HEK293 (cell line): ENCODE measurements around the gene LPP.

Experiments used
- CTCF ChIA-PET: fragments of 350-600 bp; formaldehyde crosslinking; extraction: SDS; loops from one replicate; lab custom pipeline; 2021; ENCODE audit warnings: antibody characterized with exemption; lab: Yijun Ruan, JAX
- POLR2A ChIA-PET: fragments of 300-600 bp; formaldehyde crosslinking; extraction: SDS; loops from one replicate; lab custom pipeline; 2020; ENCODE audit warnings: antibody characterized with exemption, inconsistent platforms; lab: Yijun Ruan, JAX
- H3K27ac ChIP-seq: fragments of 200-500 bp; sonication (Bioruptor generic); 2 replicates; pipeline ENCODE4 v1.5.1; 2014; ENCODE audit warnings: low read depth, low read length, control low read depth, inconsistent platforms; ENCODE audit errors: extremely low read depth
- H3K36me3 ChIP-seq, 2 experiments: fragments of 200-500 bp in 1 of 2; sonication (Bioruptor generic) in 1 of 2; 1 replicate in 1 of 2; 2 replicates in 1 of 2; pipeline ENCODE4 v1.5.1; 2014 to 2017; ENCODE audit warnings: inconsistent platforms in 2 of 2, low read length in 2 of 2; ENCODE audit not compliant: control insufficient read depth in 2 of 2, insufficient read depth in 1 of 2
- H3K4me1 ChIP-seq: fragments of 200-500 bp; sonication (Bioruptor generic); 2 replicates; pipeline ENCODE4 v1.5.1; 2014; ENCODE audit warnings: mild to moderate bottlenecking, low read length, inconsistent platforms; ENCODE audit not compliant: control insufficient read depth, insufficient read depth
- H3K4me3 ChIP-seq: 2 replicates; pipeline ENCODE4 v1.5.1; 2011; ENCODE audit warnings: low read depth, mild to moderate bottlenecking, control low read depth, low read length, moderate library complexity
- H3K9me3 ChIP-seq: fragments of 200-500 bp; sonication (Bioruptor generic); 2 replicates; pipeline ENCODE4 v1.5.1; 2014; ENCODE audit warnings: low read depth, low read length, inconsistent platforms; ENCODE audit not compliant: control insufficient read depth, insufficient read depth
- BCL11A ChIP-seq: fragments of 450-650 bp; formaldehyde crosslinking; IDR thresholded peaks from 2 replicates; pipeline ENCODE4 v1.5.1; 2016; ENCODE audit warnings: low read depth, missing biosample characterization, missing genetic modification characterization
- GLI4 ChIP-seq: fragments of 450-650 bp; formaldehyde crosslinking; IDR thresholded peaks from 2 replicates; pipeline ENCODE4 v1.5.1; 2016; ENCODE audit warnings: missing biosample characterization, missing genetic modification characterization
- GLIS2 ChIP-seq: fragments of 450-650 bp; formaldehyde crosslinking; IDR thresholded peaks from 2 replicates; pipeline ENCODE4 v1.5.1; 2016; ENCODE audit warnings: missing biosample characterization, missing genetic modification characterization
- MYNN ChIP-seq: fragments of 450-650 bp; formaldehyde crosslinking; IDR thresholded peaks from 2 replicates; pipeline ENCODE4 v1.5.1; 2016; ENCODE audit warnings: missing biosample characterization, missing genetic modification characterization, borderline replicate concordance
- ZBTB21 ChIP-seq: fragments of 450-650 bp; formaldehyde crosslinking; IDR thresholded peaks from 2 replicates; pipeline ENCODE4 v1.5.1; 2017; ENCODE audit warnings: missing biosample characterization, missing genetic modification characterization
- ZFP3 ChIP-seq: fragments of 450-650 bp; formaldehyde crosslinking; IDR thresholded peaks from 2 replicates; pipeline ENCODE4 v1.5.1; 2016; ENCODE audit warnings: low read depth, missing biosample characterization, missing genetic modification characterization
- ZNF114 ChIP-seq: fragments of 450-650 bp; formaldehyde crosslinking; IDR thresholded peaks from 2 replicates; pipeline ENCODE4 v1.5.0; 2017; ENCODE audit warnings: missing biosample characterization, missing genetic modification characterization
- ZNF292 ChIP-seq: fragments of 450-650 bp; formaldehyde crosslinking; IDR thresholded peaks from 2 replicates; pipeline ENCODE4 v1.5.1; 2016; ENCODE audit warnings: low read depth, missing biosample characterization, missing genetic modification characterization, borderline replicate concordance
- ZNF366 ChIP-seq: fragments of 450-650 bp; formaldehyde crosslinking; conservative IDR thresholded peaks from 2 replicates; pipeline ENCODE4 v1.5.1; 2016; ENCODE audit warnings: missing biosample characterization, missing genetic modification characterization
- ZNF433 ChIP-seq: fragments of 450-650 bp; formaldehyde crosslinking; IDR thresholded peaks from 2 replicates; pipeline ENCODE4 v1.5.1; 2016; ENCODE audit warnings: missing biosample characterization, missing genetic modification characterization, low read depth
- ZNF521 ChIP-seq: fragments of 450-650 bp; formaldehyde crosslinking; IDR thresholded peaks from 2 replicates; pipeline ENCODE4 v1.5.1; 2017; ENCODE audit warnings: missing biosample characterization, mild to moderate bottlenecking, missing genetic modification characterization
- ZNF549 ChIP-seq: fragments of 450-650 bp; IDR thresholded peaks from 2 replicates; pipeline ENCODE4 v1.5.1; 2018; ENCODE audit warnings: missing biosample characterization, missing genetic modification characterization, mild to moderate bottlenecking, inconsistent platforms, moderate library complexity
- ZNF600 ChIP-seq: fragments of 450-650 bp; formaldehyde crosslinking; IDR thresholded peaks from 2 replicates; pipeline ENCODE4 v1.5.1; 2016; ENCODE audit warnings: missing biosample characterization, missing genetic modification characterization
- ZNF629 ChIP-seq: fragments of 450-650 bp; formaldehyde crosslinking; IDR thresholded peaks from 2 replicates; pipeline ENCODE4 v1.5.1; 2017; ENCODE audit warnings: missing biosample characterization, missing genetic modification characterization
- TF ChIP-seq, protein P1 (sequence below): fragments of 450-650 bp; formaldehyde crosslinking; IDR thresholded peaks from 2 replicates; pipeline ENCODE4 v1.5.1; 2016; ENCODE audit warnings: missing biosample characterization, missing genetic modification characterization
- TF ChIP-seq, protein P2 (sequence below): fragments of 450-650 bp; formaldehyde crosslinking; IDR thresholded peaks from 2 replicates; pipeline ENCODE4 v1.5.1; 2016; ENCODE audit warnings: missing biosample characterization, missing genetic modification characterization, borderline replicate concordance
- TF ChIP-seq, protein P3 (sequence below): fragments of 450-650 bp; formaldehyde crosslinking; IDR thresholded peaks from 2 replicates; pipeline ENCODE4 v1.5.1; 2016; ENCODE audit warnings: missing biosample characterization, missing genetic modification characterization, low read depth
- TF ChIP-seq, protein P4 (sequence below): fragments of 450-650 bp; formaldehyde crosslinking; IDR thresholded peaks from 2 replicates; pipeline ENCODE4 v1.5.1; 2016; ENCODE audit warnings: missing biosample characterization, missing genetic modification characterization

The LPP gene

DNA sequence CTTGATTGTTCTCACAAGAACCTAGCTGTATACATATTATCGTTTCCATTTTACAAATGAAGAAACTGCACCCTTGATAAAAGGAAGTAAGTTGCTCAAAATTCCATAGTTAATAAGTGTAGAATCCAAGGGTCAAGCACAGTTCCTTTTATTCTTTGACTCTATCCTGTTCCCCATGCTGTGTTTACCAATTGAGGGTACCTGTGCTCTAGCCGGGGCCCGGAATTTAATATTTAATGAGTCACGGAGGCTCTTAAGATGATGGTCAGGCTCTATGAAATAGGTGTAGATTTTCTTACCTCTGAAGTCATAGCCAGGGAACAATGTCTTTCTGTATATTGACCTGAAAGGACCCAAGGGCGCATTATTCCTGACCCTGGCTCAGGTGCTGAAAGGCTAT is 65.2 kb downstream of the LPP start:
- TF ChIP-seq GLIS2 (tag by site-specific recombination) (no peak), ZNF629 (tag by site-specific recombination) (no peak), ZNF521 (tag by site-specific recombination) (no peak), ZFP3 (no peak), ZNF292 (tag by site-specific recombination) (no peak), ZNF549 (no peak), ZNF433 (no peak), ZNF366 (tag by site-specific recombination) (no peak), BCL11A (tag by site-specific recombination) (no peak)
- TF ChIP-seq, protein P1, sequence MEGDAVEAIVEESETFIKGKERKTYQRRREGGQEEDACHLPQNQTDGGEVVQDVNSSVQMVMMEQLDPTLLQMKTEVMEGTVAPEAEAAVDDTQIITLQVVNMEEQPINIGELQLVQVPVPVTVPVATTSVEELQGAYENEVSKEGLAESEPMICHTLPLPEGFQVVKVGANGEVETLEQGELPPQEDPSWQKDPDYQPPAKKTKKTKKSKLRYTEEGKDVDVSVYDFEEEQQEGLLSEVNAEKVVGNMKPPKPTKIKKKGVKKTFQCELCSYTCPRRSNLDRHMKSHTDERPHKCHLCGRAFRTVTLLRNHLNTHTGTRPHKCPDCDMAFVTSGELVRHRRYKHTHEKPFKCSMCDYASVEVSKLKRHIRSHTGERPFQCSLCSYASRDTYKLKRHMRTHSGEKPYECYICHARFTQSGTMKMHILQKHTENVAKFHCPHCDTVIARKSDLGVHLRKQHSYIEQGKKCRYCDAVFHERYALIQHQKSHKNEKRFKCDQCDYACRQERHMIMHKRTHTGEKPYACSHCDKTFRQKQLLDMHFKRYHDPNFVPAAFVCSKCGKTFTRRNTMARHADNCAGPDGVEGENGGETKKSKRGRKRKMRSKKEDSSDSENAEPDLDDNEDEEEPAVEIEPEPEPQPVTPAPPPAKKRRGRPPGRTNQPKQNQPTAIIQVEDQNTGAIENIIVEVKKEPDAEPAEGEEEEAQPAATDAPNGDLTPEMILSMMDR (tag by site-specific recombination) = no peak
- TF ChIP-seq, protein P2, sequence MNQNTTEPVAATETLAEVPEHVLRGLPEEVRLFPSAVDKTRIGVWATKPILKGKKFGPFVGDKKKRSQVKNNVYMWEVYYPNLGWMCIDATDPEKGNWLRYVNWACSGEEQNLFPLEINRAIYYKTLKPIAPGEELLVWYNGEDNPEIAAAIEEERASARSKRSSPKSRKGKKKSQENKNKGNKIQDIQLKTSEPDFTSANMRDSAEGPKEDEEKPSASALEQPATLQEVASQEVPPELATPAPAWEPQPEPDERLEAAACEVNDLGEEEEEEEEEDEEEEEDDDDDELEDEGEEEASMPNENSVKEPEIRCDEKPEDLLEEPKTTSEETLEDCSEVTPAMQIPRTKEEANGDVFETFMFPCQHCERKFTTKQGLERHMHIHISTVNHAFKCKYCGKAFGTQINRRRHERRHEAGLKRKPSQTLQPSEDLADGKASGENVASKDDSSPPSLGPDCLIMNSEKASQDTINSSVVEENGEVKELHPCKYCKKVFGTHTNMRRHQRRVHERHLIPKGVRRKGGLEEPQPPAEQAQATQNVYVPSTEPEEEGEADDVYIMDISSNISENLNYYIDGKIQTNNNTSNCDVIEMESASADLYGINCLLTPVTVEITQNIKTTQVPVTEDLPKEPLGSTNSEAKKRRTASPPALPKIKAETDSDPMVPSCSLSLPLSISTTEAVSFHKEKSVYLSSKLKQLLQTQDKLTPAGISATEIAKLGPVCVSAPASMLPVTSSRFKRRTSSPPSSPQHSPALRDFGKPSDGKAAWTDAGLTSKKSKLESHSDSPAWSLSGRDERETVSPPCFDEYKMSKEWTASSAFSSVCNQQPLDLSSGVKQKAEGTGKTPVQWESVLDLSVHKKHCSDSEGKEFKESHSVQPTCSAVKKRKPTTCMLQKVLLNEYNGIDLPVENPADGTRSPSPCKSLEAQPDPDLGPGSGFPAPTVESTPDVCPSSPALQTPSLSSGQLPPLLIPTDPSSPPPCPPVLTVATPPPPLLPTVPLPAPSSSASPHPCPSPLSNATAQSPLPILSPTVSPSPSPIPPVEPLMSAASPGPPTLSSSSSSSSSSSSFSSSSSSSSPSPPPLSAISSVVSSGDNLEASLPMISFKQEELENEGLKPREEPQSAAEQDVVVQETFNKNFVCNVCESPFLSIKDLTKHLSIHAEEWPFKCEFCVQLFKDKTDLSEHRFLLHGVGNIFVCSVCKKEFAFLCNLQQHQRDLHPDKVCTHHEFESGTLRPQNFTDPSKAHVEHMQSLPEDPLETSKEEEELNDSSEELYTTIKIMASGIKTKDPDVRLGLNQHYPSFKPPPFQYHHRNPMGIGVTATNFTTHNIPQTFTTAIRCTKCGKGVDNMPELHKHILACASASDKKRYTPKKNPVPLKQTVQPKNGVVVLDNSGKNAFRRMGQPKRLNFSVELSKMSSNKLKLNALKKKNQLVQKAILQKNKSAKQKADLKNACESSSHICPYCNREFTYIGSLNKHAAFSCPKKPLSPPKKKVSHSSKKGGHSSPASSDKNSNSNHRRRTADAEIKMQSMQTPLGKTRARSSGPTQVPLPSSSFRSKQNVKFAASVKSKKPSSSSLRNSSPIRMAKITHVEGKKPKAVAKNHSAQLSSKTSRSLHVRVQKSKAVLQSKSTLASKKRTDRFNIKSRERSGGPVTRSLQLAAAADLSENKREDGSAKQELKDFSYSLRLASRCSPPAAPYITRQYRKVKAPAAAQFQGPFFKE (tag by site-specific recombination) = no peak
- ChIA-PET CTCF (no interaction called here), POLR2A (no interaction called here)
- Histone ChIP-seq H3K4me1 (no peaks in the 10 kb centered on the region), H3K36me3 (no peaks in the 10 kb centered on the region), H3K9me3 (no peaks in the 10 kb centered on the region), H3K27ac (no peak overlapping the region), H3K4me3 (no peak overlapping the region)

DNA sequence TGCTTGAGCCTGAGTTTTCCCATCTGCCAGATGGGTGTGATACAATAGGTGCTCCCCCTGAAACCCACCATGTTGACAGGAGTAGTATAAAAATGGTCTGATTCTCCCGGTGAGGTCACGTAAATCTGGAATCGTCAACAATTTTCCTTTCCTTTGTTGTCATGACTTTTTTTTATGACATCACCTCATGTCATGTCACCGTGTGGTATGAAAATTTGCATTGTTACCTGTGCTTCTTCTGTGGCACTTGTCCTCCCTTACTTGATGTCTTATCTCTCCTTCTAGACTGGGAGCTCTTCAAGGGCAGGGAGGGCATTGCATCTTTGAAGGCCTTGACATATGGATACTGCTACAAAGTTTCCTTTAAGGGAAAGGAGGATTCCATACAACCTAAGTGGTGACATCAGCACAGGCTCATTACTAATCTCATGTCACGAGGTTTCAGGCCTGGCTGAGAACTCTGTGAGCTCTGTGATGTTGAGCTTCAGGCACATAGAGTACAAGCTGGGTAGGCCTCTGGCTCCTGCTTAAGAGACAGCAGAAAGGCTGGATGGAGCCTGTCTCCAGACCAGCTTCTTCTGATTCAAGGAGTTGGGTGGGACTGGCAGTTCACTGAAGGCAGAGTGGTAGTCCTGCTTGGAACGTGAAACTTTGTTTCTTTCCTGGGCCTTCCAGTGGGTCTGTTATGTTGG is 66.3 kb downstream of the LPP start:
- no peak for TF ChIP-seq ZNF114 (tag by site-specific recombination)
- TF ChIP-seq ZNF600 = peak; percentile 46; the same call in 1 of the 2 replicates
- no peak for TF ChIP-seq MYNN (tag by site-specific recombination)
- TF ChIP-seq ZNF629 (tag by site-specific recombination) = peak; percentile 81
- TF ChIP-seq, protein P3, sequence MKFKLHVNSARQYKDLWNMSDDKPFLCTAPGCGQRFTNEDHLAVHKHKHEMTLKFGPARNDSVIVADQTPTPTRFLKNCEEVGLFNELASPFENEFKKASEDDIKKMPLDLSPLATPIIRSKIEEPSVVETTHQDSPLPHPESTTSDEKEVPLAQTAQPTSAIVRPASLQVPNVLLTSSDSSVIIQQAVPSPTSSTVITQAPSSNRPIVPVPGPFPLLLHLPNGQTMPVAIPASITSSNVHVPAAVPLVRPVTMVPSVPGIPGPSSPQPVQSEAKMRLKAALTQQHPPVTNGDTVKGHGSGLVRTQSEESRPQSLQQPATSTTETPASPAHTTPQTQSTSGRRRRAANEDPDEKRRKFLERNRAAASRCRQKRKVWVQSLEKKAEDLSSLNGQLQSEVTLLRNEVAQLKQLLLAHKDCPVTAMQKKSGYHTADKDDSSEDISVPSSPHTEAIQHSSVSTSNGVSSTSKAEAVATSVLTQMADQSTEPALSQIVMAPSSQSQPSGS (tag by site-specific recombination) = peak; percentile 80
- no peak for TF ChIP-seq GLI4 (tag by site-specific recombination)
- peak; percentile 40; the same call in 1 of the 2 replicates for TF ChIP-seq ZBTB21 (tag by site-specific recombination)
- TF ChIP-seq, protein P4, sequence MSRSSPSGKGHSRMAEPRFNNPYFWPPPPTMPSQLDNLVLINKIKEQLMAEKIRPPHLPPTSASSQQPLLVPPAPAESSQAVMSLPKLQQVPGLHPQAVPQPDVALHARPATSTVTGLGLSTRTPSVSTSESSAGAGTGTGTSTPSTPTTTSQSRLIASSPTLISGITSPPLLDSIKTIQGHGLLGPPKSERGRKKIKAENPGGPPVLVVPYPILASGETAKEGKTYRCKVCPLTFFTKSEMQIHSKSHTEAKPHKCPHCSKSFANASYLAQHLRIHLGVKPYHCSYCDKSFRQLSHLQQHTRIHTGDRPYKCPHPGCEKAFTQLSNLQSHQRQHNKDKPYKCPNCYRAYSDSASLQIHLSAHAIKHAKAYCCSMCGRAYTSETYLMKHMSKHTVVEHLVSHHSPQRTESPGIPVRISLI = peak; percentile 30; the same call in 1 of the 2 replicates
- H3K4me1 ChIP-seq = no peaks in the 10 kb centered on the region

More for the DNA sequence above, 66.3 kb downstream of the LPP start:
- Histone ChIP-seq H3K9me3 (no peaks in the 10 kb centered on the region), H3K36me3 (no peaks in the 10 kb centered on the region), H3K27ac (no peak overlapping the region), H3K4me3 (no peak overlapping the region)
- POLR2A ChIA-PET = no interaction called here
- CTCF ChIA-PET = interaction anchor here (0.6 to 1.2 kb wide), 2 partner anchors 14 to 719 kb away, joined by 3 to 5 read pairs; no protein-coding TSS in a partner anchor
